Chondrocyte (in vitro differentiated cells): ENCODE data around the gene ATOH7. TPM values are rescaled to one million over a fixed set of nuclear protein-coding genes. Genes with fewer than 3 reads are reported as not detected.

ENCODE experiments used
- DNase-seq: peaks from one replicate; pipeline ENCODE4 v3.0.0; 2021; ENCODE audit warnings: mixed read lengths, low spot score
- H3K27ac Mint-ChIP-seq: one replicate; pipeline ENCODE4 v1.8.0; 2021; ENCODE audit warnings: mild to moderate bottlenecking, moderate library complexity, mixed read lengths; ENCODE audit not compliant: unreplicated experiment
- H3K27me3 Mint-ChIP-seq: 2 replicates; pipeline ENCODE4 v1.8.0; 2021; ENCODE audit warnings: low read depth, mixed read lengths
- H3K36me3 Mint-ChIP-seq: 2 replicates; pipeline ENCODE4 v1.8.0; 2021; ENCODE audit warnings: low read depth, mixed read lengths
- H3K4me1 Mint-ChIP-seq: 2 replicates; pipeline ENCODE4 v1.8.0; 2021; ENCODE audit warnings: low read depth, mild to moderate bottlenecking, mixed read lengths
- H3K4me3 Mint-ChIP-seq: one replicate; pipeline ENCODE4 v1.8.0; 2021; ENCODE audit warnings: mild to moderate bottlenecking, moderate library complexity, mixed read lengths; ENCODE audit not compliant: unreplicated experiment
- H3K9me3 Mint-ChIP-seq: 2 replicates; pipeline ENCODE4 v1.8.0; 2021; ENCODE audit warnings: low read depth, mixed read lengths
- CTCF ChIP-seq: fragments of 200-600 bp; sonication (generic); IDR thresholded peaks from 2 replicates; pipeline ENCODE4 v1.5.0; 2021; ENCODE audit warnings: antibody characterized with exemption, mild to moderate bottlenecking, moderate library complexity
- total RNA-seq: library from RNA; stranded (reverse); gene quantifications from 3 replicates; pipeline ENCODE4 v1.2.1, GENCODE V29; 2021

ATOH7 gene
- total RNA-seq, 1 donor from 2014 or later: not detected

- no peaks in the 10 kb centered on the region for H3K27me3 Mint-ChIP-seq
- DNase-seq: no peak
- H3K4me1 Mint-ChIP-seq: no peaks in the 10 kb centered on the region
- no peak overlapping the region for H3K4me3 Mint-ChIP-seq
- H3K36me3 Mint-ChIP-seq: peaks cover 1% of the 10 kb centered on the region
- no peak overlapping the region for H3K27ac Mint-ChIP-seq
- no peak for TF ChIP-seq CTCF
- H3K9me3 Mint-ChIP-seq: peaks cover 6% of the 10 kb centered on the region
Measured at GRCh38 chr10:68272833-68273232, 40.9 kb upstream of the ATOH7 start.

GRCh38 chr10:68271196-68271882 lies 39.4 kb upstream of the ATOH7 start:
- no peaks in the 10 kb centered on the region for H3K9me3 Mint-ChIP-seq
- TF ChIP-seq CTCF: no peak
- H3K27me3 Mint-ChIP-seq: no peaks in the 10 kb centered on the region
- H3K27ac Mint-ChIP-seq: no peak overlapping the region
- no peak for DNase-seq
- peaks cover 1% of the 10 kb centered on the region for H3K36me3 Mint-ChIP-seq
- no peak overlapping the region for H3K4me3 Mint-ChIP-seq
- no peaks in the 10 kb centered on the region for H3K4me1 Mint-ChIP-seq

- TF ChIP-seq CTCF: no peak
- Mint-ChIP-seq H3K9me3 (no peaks in the 10 kb centered on the region), H3K4me3 (no peak overlapping the region), H3K4me1 (no peaks in the 10 kb centered on the region), H3K36me3 (peaks cover 1% of the 10 kb centered on the region), H3K27ac (no peak overlapping the region), H3K27me3 (no peaks in the 10 kb centered on the region)
- no peak for DNase-seq
Measured at GRCh38 chr10:68269562-68270290, 37.8 kb upstream of the ATOH7 start.

- no peak for TF ChIP-seq CTCF
- H3K4me3 Mint-ChIP-seq: no peak overlapping the region
- no peak for DNase-seq
Measured at GRCh38 chr10:68261132-68261856, 29.4 kb upstream of the ATOH7 start.

GRCh38 chr10:68253346-68253745 lies 21.4 kb upstream of the ATOH7 start:
- H3K4me1 Mint-ChIP-seq: no peaks in the 10 kb centered on the region
- no peaks in the 10 kb centered on the region for H3K36me3 Mint-ChIP-seq
- no peak overlapping the region for H3K27ac Mint-ChIP-seq
- no peak for DNase-seq
- no peaks in the 10 kb centered on the region for H3K9me3 Mint-ChIP-seq
- no peak overlapping the region for H3K4me3 Mint-ChIP-seq
- H3K27me3 Mint-ChIP-seq: peaks cover 13% of the 10 kb centered on the region
- no peak for TF ChIP-seq CTCF

More at GRCh38 chr10:68261132-68261856, 29.4 kb upstream of the ATOH7 start:
- Mint-ChIP-seq H3K36me3 (peaks cover 4% of the 10 kb centered on the region), H3K27ac (no peak overlapping the region), H3K9me3 (peaks cover 3% of the 10 kb centered on the region), H3K4me1 (no peaks in the 10 kb centered on the region), H3K27me3 (peaks cover 10% of the 10 kb centered on the region)
